Ishikawa (cell line): ENCODE data around the gene FAM20B.

Experiments used
- CEBPB ChIP-seq: IDR thresholded peaks from 2 replicates; pipeline ENCODE4 v1.6.1; 2012
- CREB1 ChIP-seq: IDR thresholded peaks from 2 replicates; pipeline ENCODE4 v1.6.1; 2012; ENCODE audit warnings: low read depth
- EGR1 ChIP-seq: IDR thresholded peaks from 2 replicates; pipeline ENCODE4 v1.6.1; 2012
- EP300 ChIP-seq: IDR thresholded peaks from 2 replicates; pipeline ENCODE4 v1.6.1; 2012; ENCODE audit warnings: borderline replicate concordance
- FOXM1 ChIP-seq: IDR thresholded peaks from 2 replicates; pipeline ENCODE4 v1.6.1; 2012; ENCODE audit warnings: low read depth, borderline replicate concordance
- MAX ChIP-seq: IDR thresholded peaks from 2 replicates; pipeline ENCODE4 v1.6.1; 2012
- NFIC ChIP-seq: IDR thresholded peaks from 2 replicates; pipeline ENCODE4 v1.6.1; 2012
- RAD21 ChIP-seq: IDR thresholded peaks from 2 replicates; pipeline ENCODE4 v1.6.1; 2012; ENCODE audit warnings: low read depth
- TAF1 ChIP-seq: IDR thresholded peaks from 2 replicates; pipeline ENCODE4 v1.6.1; 2012; ENCODE audit warnings: low read depth, mild to moderate bottlenecking
- TCF12 ChIP-seq: IDR thresholded peaks from 2 replicates; pipeline ENCODE4 v1.6.1; 2012; ENCODE audit warnings: low read depth
- TEAD4 ChIP-seq: IDR thresholded peaks from 2 replicates; pipeline ENCODE4 v1.6.1; 2012
- USF1 ChIP-seq: IDR thresholded peaks from 2 replicates; pipeline ENCODE4 v1.6.1; 2012
- YY1 ChIP-seq: IDR thresholded peaks from 2 replicates; pipeline ENCODE4 v1.6.1; 2012; ENCODE audit warnings: low read depth
- ZBTB7A ChIP-seq: IDR thresholded peaks from 2 replicates; pipeline ENCODE4 v1.6.1; 2012; ENCODE audit warnings: low read depth
- TF ChIP-seq, protein P1 (sequence below): IDR thresholded peaks from 2 replicates; pipeline ENCODE4 v1.6.1; 2012; ENCODE audit warnings: low read depth, mild to moderate bottlenecking

FAM20B gene

GRCh38 chr1:178999061-178999460, 26.6 kb upstream of the FAM20B start:
- TF ChIP-seq TAF1 (no peak), YY1 (no peak), TEAD4 (no peak), ZBTB7A (no peak), USF1 (no peak), CEBPB (no peak), EGR1 (no peak)

DNA sequence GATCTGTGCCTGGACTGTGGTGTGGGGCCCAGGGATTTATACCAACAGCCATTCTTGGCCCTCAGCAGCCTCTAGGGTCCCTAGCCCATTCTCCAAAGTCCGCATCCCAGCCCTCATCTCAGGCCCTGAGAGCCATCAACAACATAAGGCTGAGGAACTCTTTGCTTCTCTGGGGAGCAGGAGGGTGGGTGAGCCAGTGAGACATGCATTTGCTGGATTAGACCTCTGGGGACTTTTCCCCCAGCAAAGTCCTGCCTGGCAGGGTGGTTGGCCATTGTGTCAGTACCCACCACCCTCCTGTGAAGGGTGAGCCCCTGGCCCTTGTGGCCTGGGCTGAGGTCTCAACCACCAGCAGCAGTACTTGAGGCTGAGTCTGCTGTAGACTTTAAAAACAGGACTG, 24.2 kb upstream of the FAM20B start:
- TF ChIP-seq FOXM1 (no peak), NFIC (no peak), TEAD4 (no peak), TAF1 (no peak), USF1 (no peak), YY1 (no peak), EGR1 (no peak), EP300 (no peak), CEBPB (no peak), TCF12 (no peak), CREB1 (no peak), ZBTB7A (no peak), RAD21 (no peak), MAX (no peak)
- TF ChIP-seq, protein P1, sequence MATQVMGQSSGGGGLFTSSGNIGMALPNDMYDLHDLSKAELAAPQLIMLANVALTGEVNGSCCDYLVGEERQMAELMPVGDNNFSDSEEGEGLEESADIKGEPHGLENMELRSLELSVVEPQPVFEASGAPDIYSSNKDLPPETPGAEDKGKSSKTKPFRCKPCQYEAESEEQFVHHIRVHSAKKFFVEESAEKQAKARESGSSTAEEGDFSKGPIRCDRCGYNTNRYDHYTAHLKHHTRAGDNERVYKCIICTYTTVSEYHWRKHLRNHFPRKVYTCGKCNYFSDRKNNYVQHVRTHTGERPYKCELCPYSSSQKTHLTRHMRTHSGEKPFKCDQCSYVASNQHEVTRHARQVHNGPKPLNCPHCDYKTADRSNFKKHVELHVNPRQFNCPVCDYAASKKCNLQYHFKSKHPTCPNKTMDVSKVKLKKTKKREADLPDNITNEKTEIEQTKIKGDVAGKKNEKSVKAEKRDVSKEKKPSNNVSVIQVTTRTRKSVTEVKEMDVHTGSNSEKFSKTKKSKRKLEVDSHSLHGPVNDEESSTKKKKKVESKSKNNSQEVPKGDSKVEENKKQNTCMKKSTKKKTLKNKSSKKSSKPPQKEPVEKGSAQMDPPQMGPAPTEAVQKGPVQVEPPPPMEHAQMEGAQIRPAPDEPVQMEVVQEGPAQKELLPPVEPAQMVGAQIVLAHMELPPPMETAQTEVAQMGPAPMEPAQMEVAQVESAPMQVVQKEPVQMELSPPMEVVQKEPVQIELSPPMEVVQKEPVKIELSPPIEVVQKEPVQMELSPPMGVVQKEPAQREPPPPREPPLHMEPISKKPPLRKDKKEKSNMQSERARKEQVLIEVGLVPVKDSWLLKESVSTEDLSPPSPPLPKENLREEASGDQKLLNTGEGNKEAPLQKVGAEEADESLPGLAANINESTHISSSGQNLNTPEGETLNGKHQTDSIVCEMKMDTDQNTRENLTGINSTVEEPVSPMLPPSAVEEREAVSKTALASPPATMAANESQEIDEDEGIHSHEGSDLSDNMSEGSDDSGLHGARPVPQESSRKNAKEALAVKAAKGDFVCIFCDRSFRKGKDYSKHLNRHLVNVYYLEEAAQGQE, result no peak

DNA sequence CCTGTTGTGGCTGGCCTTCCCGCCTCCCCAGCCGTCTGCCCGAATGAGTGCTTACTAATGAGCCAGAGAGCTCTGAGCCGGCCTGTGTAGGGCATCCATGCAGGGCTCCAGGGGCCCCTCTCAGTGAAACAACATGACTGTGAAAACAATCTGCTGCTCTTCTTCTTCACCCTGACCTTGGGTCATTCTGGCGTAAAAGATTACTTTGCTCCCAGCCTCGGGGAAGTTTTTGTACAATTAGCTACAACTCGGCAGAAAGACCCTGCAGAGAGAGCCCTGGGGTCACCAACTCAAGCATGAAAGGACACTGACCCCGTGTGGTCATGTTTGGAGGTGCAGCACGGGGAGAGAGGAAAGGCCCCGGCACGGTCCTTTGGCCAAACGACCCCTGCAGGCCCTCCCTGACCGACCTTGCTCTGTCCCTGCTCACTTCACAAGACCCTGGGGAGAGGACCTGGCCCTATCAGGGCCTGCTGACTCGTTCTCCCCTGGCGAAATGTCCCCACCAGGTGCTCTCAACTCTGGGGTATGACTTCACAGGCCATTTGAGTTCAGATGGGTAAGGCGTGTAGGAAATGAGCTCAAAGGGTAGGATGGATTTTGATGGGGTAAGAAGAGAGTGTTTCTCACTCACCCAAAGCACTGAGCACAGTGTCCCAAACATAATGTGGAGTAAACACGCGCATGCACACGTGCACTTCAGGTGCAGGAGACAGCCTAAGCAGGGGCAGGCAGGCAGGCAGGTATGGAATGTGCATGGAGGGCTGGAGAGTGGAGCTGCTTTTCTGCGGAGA, 22.9 kb upstream of the FAM20B start:
- TF ChIP-seq MAX (no peak), EGR1 (no peak), YY1 (no peak), TEAD4 (no peak), NFIC (no peak), ZBTB7A (peak; percentile 90), CEBPB (no peak), FOXM1 (no peak), EP300 (no peak), RAD21 (peak; percentile 95), CREB1 (no peak), TCF12 (no peak), USF1 (no peak), TAF1 (no peak)
- TF ChIP-seq, protein P1, result no peak

- TF ChIP-seq TEAD4 (no peak), TCF12 (no peak), CEBPB (no peak), ZBTB7A (no peak)
Observed at GRCh38 chr1:179003512-179004066, 22.1 kb upstream of the FAM20B start.

DNA sequence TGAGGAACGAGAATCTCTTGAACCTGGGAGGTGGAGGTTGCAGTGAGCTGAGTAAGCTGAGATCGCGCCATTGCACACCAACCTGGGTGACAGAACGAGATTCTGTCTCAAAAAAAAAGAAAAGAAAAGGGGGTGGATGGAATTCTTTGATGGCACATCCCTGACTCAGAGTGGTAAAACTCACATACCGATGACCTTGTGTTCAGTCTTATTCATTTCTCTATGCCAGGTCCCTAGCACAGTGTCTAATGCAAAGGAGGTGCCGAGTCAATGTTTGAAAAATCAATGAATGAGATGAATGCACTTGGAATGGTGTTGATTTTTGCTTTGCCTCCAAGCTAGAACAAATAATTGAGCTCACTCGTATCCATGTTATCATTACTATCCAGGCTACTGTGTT, 18.5 kb upstream of the FAM20B start:
- TF ChIP-seq, protein P1, result no peak
- no peak for TF ChIP-seq USF1
- TF ChIP-seq TAF1, result no peak
- TF ChIP-seq YY1, result no peak
- no peak for TF ChIP-seq RAD21
- no peak for TF ChIP-seq EGR1
- no peak for TF ChIP-seq TEAD4
- no peak for TF ChIP-seq EP300
- no peak for TF ChIP-seq TCF12
